ENCODE measurements around the gene B4GALT6. TPM values are rescaled to one million over a fixed set of nuclear protein-coding genes. Genes with fewer than 3 reads are reported as not detected.

B4GALT6 gene
- total RNA-seq, 1 experiment from 2014 or later, result 22.0 TPM

DNA sequence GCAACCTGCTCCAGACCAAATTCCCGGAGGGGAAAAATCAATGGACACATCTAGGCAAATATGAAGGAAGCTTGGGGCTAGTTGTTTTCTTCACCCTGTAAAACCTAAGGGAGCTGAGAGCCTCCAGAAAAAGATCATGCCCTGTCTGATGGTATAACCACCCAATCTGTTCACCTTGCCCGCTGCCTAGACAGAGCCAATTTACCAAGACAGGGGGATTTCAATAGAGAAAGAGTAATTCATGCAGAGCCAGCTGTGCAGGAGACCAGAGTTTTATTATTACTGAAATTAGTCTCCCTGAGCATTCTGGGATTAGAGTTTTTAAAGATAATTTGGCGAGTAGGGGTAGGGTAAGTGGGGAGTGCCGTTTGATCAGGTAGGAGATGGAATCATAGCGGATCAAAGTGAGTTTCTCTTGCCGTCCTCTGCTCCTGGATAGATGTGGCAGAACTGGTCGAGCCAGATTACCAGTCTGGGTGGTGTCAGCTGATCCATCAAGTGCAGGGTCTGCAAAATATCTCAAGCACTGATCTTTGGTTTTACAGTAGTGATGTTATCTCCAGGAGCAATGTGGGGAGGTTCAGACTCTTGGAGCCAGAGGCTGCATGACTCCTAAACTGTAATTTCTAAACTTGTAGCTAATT, 35.1 kb upstream of the B4GALT6 start:
- BruUV-seq (replicated peaks), result no TSS peak
- peaks cover 6% of the 10 kb centered on the region for H3K36me3 Mint-ChIP-seq (ENCODE audit: insufficient read depth, unreplicated experiment)
- H3K27me3 Mint-ChIP-seq (ENCODE audit: unreplicated experiment), result peaks cover 10% of the 10 kb centered on the region
- no peaks in the 10 kb centered on the region for H3K9me3 Mint-ChIP-seq (ENCODE audit: low read depth, unreplicated experiment)
- no peak for DNase-seq
- intact Hi-C loops (cut with micrococcal nuclease; ENCODE audit: unreplicated experiment), result loop anchor here (5.0 kb wide), 1 partner anchor 747 kb away; no protein-coding TSS in a partner anchor
- TF ChIP-seq, protein P1, sequence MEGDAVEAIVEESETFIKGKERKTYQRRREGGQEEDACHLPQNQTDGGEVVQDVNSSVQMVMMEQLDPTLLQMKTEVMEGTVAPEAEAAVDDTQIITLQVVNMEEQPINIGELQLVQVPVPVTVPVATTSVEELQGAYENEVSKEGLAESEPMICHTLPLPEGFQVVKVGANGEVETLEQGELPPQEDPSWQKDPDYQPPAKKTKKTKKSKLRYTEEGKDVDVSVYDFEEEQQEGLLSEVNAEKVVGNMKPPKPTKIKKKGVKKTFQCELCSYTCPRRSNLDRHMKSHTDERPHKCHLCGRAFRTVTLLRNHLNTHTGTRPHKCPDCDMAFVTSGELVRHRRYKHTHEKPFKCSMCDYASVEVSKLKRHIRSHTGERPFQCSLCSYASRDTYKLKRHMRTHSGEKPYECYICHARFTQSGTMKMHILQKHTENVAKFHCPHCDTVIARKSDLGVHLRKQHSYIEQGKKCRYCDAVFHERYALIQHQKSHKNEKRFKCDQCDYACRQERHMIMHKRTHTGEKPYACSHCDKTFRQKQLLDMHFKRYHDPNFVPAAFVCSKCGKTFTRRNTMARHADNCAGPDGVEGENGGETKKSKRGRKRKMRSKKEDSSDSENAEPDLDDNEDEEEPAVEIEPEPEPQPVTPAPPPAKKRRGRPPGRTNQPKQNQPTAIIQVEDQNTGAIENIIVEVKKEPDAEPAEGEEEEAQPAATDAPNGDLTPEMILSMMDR (IDR thresholded peaks at IDR 0.05; ENCODE audit: unreplicated experiment), result no peak
- H3K4me3 Mint-ChIP-seq (ENCODE audit: low read depth, unreplicated experiment), result no peak overlapping the region
- H3K27ac Mint-ChIP-seq (ENCODE audit: unreplicated experiment), result no peak overlapping the region
- CTCF ChIA-PET, result no interaction called here
- peaks cover 5% of the 10 kb centered on the region for H3K4me1 Mint-ChIP-seq (ENCODE audit: low read depth, unreplicated experiment)

DNA sequence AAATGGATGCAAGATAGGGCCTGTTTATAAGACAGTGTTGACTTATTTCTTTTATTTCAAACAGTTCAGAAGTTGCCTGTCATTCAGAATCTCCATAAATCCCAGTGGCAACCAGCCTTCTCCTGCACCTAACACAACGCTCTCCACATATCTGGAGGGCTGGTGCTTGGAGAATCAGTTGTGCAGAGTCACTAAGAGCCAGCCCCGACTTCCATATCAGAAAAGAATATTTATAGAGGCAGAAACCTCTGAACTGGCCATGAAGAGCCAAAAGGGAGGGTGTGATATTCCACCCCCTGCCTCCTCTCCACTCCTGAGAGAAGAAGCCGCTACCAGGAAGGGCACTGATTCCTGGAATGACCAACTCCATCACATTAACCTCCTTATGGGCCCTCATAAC, 34.0 kb upstream of the B4GALT6 start:
- TF ChIP-seq, protein P1 (IDR thresholded peaks at IDR 0.05; ENCODE audit: unreplicated experiment), result no peak
- no peak for DNase-seq
- Mint-ChIP-seq H3K4me3 (ENCODE audit: low read depth, unreplicated experiment) (no peak overlapping the region), H3K9me3 (ENCODE audit: low read depth, unreplicated experiment) (no peaks in the 10 kb centered on the region), H3K27me3 (ENCODE audit: unreplicated experiment) (no peaks in the 10 kb centered on the region), H3K27ac (ENCODE audit: unreplicated experiment) (no peak overlapping the region), H3K36me3 (ENCODE audit: insufficient read depth, unreplicated experiment) (no peaks in the 10 kb centered on the region), H3K4me1 (ENCODE audit: low read depth, unreplicated experiment) (no peaks in the 10 kb centered on the region)
- BruUV-seq (replicated peaks), result no TSS peak
- CTCF ChIA-PET, result no interaction called here
- intact Hi-C loops (cut with micrococcal nuclease; ENCODE audit: unreplicated experiment), result no loop called here

DNA sequence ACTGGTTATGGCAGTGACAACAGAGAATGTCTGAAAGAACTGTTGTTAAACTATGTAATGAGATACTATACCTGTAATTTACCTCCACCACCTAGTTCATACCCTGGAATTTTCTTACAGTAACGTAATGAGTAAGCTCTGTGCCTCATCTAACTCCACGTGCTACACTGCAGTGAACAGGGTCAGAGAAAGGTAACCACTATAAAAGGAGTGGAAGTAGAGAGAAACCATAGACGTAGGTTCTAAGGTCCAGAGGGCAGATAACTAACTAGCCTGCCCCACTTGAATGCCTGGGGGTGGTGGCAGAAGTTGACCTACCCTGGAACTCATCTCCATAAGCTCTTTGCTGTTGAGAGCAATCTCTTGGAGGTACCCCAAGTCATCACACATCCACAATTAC, 32.0 kb upstream of the B4GALT6 start:
- CTCF ChIA-PET, result no interaction called here
- Mint-ChIP-seq H3K27ac (ENCODE audit: unreplicated experiment) (no peak overlapping the region), H3K4me1 (ENCODE audit: low read depth, unreplicated experiment) (peaks cover 8% of the 10 kb centered on the region), H3K27me3 (ENCODE audit: unreplicated experiment) (no peaks in the 10 kb centered on the region), H3K9me3 (ENCODE audit: low read depth, unreplicated experiment) (no peaks in the 10 kb centered on the region), H3K4me3 (ENCODE audit: low read depth, unreplicated experiment) (no peak overlapping the region), H3K36me3 (ENCODE audit: insufficient read depth, unreplicated experiment) (peaks cover 5% of the 10 kb centered on the region)
- BruUV-seq (replicated peaks), result no TSS peak
- TF ChIP-seq, protein P1 (IDR thresholded peaks at IDR 0.05; ENCODE audit: unreplicated experiment), result no peak
- DNase-seq, result no peak
- intact Hi-C loops (cut with micrococcal nuclease; ENCODE audit: unreplicated experiment), result loop anchor here (1.0 kb wide), 1 partner anchor 33 kb away; no protein-coding TSS in a partner anchor

- Mint-ChIP-seq H3K4me1 (ENCODE audit: low read depth, unreplicated experiment) (peaks cover 10% of the 10 kb centered on the region), H3K27me3 (ENCODE audit: unreplicated experiment) (no peaks in the 10 kb centered on the region), H3K9me3 (ENCODE audit: low read depth, unreplicated experiment) (no peaks in the 10 kb centered on the region), H3K36me3 (ENCODE audit: insufficient read depth, unreplicated experiment) (peaks cover 5% of the 10 kb centered on the region), H3K27ac (ENCODE audit: unreplicated experiment) (peak overlapping the region; percentile 70), H3K4me3 (ENCODE audit: low read depth, unreplicated experiment) (no peak overlapping the region)
- TF ChIP-seq, protein P1 (IDR thresholded peaks at IDR 0.05; ENCODE audit: unreplicated experiment), result no peak
- CTCF ChIA-PET, result interaction anchor here (0.8 to 1.3 kb wide), 2 partner anchors 29 to 613 kb away, joined by 3 read pairs; no protein-coding TSS in a partner anchor
- no peak for DNase-seq
- BruUV-seq (replicated peaks), result no TSS peak
- intact Hi-C loops (cut with micrococcal nuclease; ENCODE audit: unreplicated experiment), result no loop called here
These were observed 27.2 kb upstream of the B4GALT6 start for GRCh38 chr18:31711365-31712172.
